ENCODE measurements around the gene GPX3.

The GPX3 gene

GRCh38 chr5:150993826-150994412 is 26.5 kb upstream of the GPX3 start:
- no peak for TF ChIP-seq CTCF (IDR thresholded peaks at IDR 0.05; ENCODE audit: low read depth, low read length, missing control alignments)

GRCh38 chr5:150999704-151000442 is 20.5 kb upstream of the GPX3 start:
- TF ChIP-seq CTCF (IDR thresholded peaks at IDR 0.05; ENCODE audit: low read depth, low read length, missing control alignments), result no peak
- no peak overlapping the region for H3K4me3 ChIP-seq (ENCODE audit: low read depth, low read length)
- no peak for DNase-seq (ENCODE audit: low read depth)
- in situ Hi-C loops (cut with HindIII; ENCODE audit: low sequenced_read_pairs), result loop anchor here (5.0 kb wide), 1 partner anchor 37 kb away; no protein-coding TSS in a partner anchor

More at GRCh38 chr5:150993826-150994412, 26.5 kb upstream of the GPX3 start:
- no peak overlapping the region for H3K4me3 ChIP-seq (ENCODE audit: low read depth, low read length)
- in situ Hi-C loops (cut with HindIII; ENCODE audit: low sequenced_read_pairs), result no loop called here
- no peak for DNase-seq (ENCODE audit: low read depth)

- in situ Hi-C loops (cut with HindIII; ENCODE audit: low sequenced_read_pairs), result no loop called here
- H3K4me3 ChIP-seq (ENCODE audit: low read depth, low read length), result no peak overlapping the region
- TF ChIP-seq CTCF (IDR thresholded peaks at IDR 0.05; ENCODE audit: low read depth, low read length, missing control alignments), result no peak
Observed at GRCh38 chr5:151001436-151001835, 19.0 kb upstream of the GPX3 start.

GRCh38 chr5:151002250-151002649 is 18.1 kb upstream of the GPX3 start:
- in situ Hi-C loops (cut with HindIII; ENCODE audit: low sequenced_read_pairs), result no loop called here
- no peak for DNase-seq (ENCODE audit: low read depth)
- peak; percentile 31 for TF ChIP-seq CTCF (IDR thresholded peaks at IDR 0.05; ENCODE audit: low read depth, low read length, missing control alignments)
- no peak overlapping the region for H3K4me3 ChIP-seq (ENCODE audit: low read depth, low read length)

More at GRCh38 chr5:151001436-151001835, 19.0 kb upstream of the GPX3 start:
- DNase-seq (ENCODE audit: low read depth), result no peak

GRCh38 chr5:151002681-151003502 is 17.5 kb upstream of the GPX3 start:
- no peak for TF ChIP-seq CTCF (IDR thresholded peaks at IDR 0.05; ENCODE audit: low read depth, low read length, missing control alignments)
- no peak overlapping the region for H3K4me3 ChIP-seq (ENCODE audit: low read depth, low read length)
- no peak for DNase-seq (ENCODE audit: low read depth)
- in situ Hi-C loops (cut with HindIII; ENCODE audit: low sequenced_read_pairs), result no loop called here

GRCh38 chr5:151003503-151003860 is 16.9 kb upstream of the GPX3 start:
- no peak for TF ChIP-seq CTCF (IDR thresholded peaks at IDR 0.05; ENCODE audit: low read depth, low read length, missing control alignments)
- in situ Hi-C loops (cut with HindIII; ENCODE audit: low sequenced_read_pairs), result no loop called here
- H3K4me3 ChIP-seq (ENCODE audit: low read depth, low read length), result no peak overlapping the region
- DNase-seq (ENCODE audit: low read depth), result no peak

All from astrocyte of the cerebellum (primary cell).